SK-MEL-5 (cell line): Measurements from ENCODE around the gene LMTK3. TPM values are rescaled to one million over a fixed set of nuclear protein-coding genes. Genes with fewer than 3 reads are reported as not detected.

Source experiments
- DNase-seq: peaks from one replicate; pipeline ENCODE4 v3.0.0-alpha.2; 2016; ENCODE audit warnings: low read depth, low spot score
- in situ Hi-C: cut with HindIII; loops from 2 replicates; pipeline ENCODE4 v1.10.0; 2016; ENCODE audit warnings: low sequenced_read_pairs, high pct_unique_total_duplicates, low pct_unique_long_range_greater_than_20kb
- total RNA-seq: library from RNA; depleted of rRNA; stranded (reverse); fragments of >200 nt; shearing (Covaris generic); gene quantifications from 2 replicates; pipeline ENCODE4 v1.2.3, GENCODE V29; 2014

The LMTK3 gene
- total RNA-seq, 1 experiment from 2014 or later, result not detected

DNA sequence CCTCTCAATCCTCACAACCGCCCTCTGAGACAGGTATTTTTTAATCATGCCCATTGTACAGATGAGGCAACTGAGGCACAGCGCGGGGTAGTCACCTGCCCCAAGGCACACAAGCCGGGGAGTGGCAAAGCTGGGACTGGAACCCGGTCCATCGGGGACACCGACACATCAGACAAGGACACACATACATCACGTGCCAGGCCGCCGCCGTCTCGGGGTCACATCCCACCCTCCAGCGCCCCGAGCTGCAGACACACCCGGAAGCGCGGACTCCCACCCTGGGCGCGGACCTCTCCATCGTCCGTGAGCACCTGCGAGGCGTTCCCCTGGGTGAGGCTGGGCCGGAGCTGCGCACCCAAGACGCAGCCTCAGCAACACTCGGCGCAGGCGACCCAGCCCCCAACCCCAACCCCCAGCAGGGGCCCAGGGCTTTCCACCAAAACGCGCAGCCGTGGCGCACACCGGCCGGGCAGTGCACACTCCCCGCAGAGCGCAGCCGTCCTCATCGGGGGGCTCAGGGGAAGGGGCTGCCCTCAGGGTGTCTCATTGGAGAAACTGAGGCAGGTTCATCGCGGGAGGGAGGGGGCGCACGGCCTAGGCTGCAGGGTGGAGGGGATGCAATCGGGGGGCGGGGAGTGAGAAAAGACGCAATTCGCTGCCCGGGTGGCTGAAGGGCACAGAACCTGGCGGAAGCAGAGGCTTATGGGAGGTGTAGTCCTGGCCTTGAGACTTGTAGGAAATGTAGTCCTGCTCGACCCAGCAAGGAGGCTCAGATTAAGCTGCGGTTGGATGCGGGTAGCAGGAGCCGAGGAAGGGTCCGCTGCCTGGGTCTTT is 1.9 kb upstream of the LMTK3 start:
- peak; percentile 86 for DNase-seq
- in situ Hi-C loops, result no loop called here

DNA sequence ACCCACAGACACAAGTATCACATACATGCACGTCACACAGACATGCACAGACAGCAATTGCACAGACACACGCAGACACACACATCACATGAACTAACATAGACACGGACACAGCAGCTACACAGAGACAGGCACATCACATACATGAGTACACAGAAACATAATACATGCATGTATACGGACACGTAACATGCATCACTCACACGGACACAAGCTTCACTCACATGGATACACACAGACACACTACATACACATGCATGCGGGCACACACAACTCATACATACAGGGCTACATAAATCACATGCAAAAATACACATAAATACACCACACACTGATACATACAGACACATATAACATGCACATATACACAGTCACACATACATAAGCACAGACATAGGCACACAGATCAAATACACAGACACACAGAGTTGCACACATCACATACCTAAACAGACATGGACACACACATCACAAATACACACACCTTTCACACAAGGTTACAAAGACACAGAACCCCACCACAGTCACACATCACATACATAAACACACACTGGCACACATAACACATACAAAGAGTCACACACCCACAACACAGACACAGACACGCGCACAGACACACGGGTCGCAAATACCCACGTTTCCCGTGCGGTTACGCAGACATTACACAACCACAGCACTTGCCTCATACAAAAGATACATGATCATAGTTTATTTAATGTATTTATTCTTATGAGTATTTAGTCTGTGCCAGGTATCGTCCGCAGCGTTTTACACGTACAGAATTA is 1.1 kb upstream of the LMTK3 start:
- in situ Hi-C loops, result no loop called here
- DNase-seq, result no peak

GRCh38 chr19:48511321-48511731 is 309 bp downstream of the LMTK3 start:
- no peak for DNase-seq
- in situ Hi-C loops, result no loop called here

DNA sequence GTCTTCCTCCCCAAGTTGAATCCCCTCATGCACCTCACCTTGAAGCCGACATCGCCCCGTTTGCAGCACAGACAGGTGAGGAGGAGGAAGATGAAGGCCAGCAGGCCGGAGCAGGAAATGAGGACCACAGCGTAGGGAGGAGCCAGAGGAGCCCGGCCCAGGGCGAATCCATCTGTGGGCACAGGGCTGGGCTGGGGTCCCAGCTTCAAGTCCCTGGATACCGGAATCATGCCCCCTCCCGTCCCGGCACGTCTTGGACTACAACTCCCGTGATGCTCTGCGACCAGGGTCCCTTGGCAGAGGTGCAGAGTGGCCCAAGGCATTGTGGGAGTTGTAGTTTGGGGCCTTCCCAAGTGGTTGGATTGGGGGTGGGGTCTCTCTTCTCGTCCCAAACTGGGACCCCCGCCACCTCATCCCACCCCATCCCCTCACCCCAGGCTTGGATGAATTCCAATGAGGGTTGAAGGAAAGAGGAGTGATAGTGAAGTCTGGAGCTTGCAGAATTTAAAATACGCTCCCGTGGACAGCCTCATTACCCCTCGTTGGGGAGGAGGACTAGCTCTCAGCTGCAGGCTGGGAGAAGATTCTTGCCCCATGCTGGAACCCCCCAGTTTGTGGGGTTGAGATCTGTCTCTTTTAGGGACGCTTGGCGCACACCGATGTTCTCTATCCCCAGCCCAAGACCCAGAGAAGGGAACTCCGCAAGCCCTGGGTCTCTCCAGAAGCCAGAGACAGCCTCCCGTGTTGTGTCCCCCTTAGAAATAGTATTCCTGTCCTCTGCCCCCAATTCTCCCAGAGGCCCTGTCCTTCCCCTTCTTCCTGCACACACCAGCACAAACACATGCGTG is 990 bp downstream of the LMTK3 start:
- peak; percentile 65 for DNase-seq
- in situ Hi-C loops, result no loop called here

DNA sequence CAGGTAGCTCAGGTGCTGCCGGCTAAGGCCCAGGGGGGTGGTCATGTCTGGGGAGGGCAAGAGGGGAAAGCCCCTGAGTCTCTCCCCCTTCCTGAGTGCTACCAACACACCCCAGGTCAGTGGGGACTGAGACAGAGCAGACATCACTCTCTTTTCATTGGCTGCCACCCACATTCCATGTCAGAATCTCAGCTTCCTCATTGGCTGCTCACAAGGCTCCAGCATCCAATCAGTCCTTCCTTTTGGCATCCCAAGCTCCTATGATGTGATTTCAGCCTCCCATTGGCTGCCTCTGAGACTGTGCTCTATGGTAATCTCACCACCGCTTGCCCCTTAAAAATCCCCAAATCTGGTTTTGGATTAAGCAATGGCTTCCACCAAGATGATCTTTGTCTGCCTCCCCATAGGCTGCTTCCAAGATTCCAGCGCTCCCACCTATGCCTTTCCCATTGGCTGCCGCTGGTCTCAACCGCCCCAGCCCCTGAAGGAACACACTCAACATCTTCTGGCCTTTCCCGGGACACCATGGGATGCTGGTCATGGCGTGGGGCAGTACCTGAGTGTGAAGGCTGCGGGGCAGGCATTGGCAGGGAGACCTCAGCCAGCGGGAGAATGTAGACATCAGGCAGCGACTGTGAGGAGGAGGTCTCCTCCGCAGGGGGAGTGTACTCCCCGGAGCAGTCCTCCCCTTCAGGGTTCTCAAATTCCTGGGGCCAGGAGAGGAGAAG is 2.0 kb downstream of the LMTK3 start:
- DNase-seq, result peak; percentile 49
- in situ Hi-C loops, result no loop called here

DNA sequence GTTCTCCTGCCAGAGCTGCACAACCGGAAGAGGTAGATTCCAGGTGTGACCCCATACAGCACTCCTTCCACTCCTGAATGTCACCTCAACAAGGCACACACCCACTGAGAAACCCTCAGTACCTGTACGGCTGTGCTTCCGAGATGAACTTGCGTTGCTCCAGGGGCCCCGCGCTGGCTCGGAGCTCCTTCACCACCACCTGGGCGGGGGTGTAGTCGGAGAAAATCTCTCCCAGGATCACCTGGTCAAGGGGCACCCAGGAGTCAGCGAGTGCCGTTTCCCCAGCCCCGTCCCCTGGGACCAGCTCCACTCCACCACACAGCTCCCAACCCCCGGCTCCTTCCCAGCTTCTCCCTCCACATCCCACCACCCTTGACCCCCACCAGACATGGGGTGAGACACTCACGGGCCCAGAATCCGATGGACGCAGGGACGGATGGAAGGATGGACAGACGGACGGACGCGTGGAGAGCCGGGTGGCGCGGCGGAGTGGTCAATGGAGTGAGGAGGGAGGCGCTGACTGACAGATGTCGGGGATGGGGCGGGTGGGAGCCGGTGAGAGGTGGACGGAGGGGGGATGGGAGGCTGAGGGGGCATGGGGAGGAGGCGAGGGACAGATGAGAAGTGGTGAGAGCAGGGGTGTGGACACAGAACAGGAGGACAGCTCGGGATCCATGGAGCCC is 2.8 kb downstream of the LMTK3 start:
- DNase-seq, result no peak
- in situ Hi-C loops, result no loop called here

DNA sequence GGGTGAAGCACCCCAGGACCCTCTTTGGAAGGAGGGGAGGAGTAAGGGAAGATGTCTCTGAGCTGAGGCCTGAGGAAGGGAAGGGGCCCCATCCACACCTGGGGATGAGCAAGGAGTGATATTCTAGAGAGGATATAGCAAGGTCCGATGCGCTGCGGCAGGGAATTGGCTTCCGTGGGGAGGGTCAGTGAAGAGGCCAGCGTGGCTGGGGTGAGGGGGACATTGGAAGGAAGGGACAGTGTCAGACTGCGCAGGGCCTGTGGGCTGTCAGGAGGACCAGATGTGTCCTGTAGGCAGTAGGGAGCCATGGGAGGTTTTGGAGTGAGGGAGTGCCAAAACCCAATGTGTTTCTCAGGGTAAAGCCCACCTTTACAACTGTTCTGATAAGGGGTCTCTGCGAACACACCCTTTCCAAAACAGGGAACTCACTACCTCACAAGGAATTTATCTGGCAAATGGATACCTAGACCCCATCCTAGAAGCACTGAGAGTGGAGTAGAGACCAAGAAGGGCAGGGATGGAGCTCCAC is 3.7 kb downstream of the LMTK3 start:
- in situ Hi-C loops, result no loop called here
- no peak for DNase-seq

DNA sequence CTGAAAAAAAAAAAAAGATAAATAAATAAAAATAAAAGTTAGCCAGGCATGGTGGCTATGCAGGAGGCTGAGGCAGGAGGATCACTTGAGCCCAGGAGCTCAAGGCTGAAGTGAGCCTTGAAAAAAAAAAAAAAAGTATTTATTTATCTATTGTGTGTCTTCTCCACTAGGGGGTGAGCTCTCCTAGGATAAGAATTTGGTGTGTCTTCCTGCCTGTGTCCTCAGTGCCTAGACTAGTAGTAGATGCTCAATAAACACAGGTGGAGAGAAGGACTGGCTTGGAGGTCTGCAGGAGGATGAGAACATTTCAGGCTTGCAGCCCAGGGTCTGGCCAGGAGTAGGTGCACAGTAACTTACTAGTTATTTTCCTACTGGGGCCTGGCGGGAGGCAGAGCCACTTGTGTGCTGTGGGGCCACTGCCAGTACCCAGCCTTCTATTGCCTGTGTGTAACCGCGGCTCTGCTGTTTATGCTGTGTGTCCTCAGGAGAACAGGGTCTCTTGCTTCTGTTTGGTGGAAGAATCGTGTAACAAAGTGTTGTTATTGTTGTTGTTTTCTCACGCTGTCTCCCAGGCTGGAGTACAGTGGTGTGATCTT is 5.4 kb downstream of the LMTK3 start:
- peak; percentile 68 for DNase-seq
- in situ Hi-C loops, result no loop called here

DNA sequence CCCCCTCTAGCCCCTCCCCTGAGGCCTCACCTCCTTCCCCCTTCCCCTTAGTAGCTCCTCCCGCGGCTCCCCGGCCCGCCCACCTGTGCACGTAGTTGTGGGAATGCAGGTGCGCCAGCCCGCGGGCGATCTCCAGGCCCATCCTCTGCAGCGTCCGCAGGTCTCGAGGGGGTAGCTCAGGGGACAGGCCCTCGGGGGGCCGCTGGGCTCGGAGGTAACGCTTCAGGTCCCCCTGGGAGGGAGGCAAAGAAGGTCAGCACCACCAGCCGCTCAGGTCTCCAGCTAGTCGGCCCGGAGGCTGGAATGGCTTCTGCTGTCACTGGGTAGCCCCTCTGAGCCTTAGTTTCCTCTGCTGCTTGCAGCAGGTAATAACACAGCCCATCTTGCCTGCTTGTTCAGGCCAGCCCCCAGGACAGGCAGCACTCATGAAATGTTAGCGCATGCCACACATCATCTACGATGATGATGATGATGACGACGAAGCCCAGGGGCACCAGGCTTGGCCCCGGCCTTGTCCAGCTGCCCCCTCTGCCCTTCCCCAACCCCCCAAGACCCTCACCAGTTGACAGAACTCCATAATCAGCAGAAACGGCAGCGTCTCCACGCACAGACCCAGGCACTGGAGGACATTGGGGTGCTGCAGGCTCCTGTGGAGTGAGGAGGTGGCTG is 9.2 kb downstream of the LMTK3 start:
- in situ Hi-C loops, result no loop called here
- DNase-seq, result no peak

GRCh38 chr19:48501494-48502349 is 9.9 kb downstream of the LMTK3 start:
- DNase-seq, result peak; percentile 72
- in situ Hi-C loops, result no loop called here

- in situ Hi-C loops, result no loop called here
- no peak for DNase-seq
These were observed 10.7 kb downstream of the LMTK3 start for GRCh38 chr19:48500830-48501493.

GRCh38 chr19:48499316-48500090 is 12.1 kb downstream of the LMTK3 start:
- DNase-seq, result no peak
- in situ Hi-C loops, result no loop called here

- DNase-seq, result no peak
- in situ Hi-C loops, result no loop called here
These were observed 12.9 kb downstream of the LMTK3 start for GRCh38 chr19:48498595-48499311.
